ENCODE results near the gene TNFRSF21.
"Not testable (repeated sequence)": the region's sequence is repeated elsewhere in the genome, so short reads cannot be mapped to it uniquely, and the experiment has no call there.

Gene TNFRSF21

GRCh38 chr6:47230579-47230978 is 79.1 kb downstream of the TNFRSF21 start:
- no peak for DNase-seq (ENCODE audit: low read depth in 1 of 2, low spot score in 1 of 2)

GRCh38 chr6:47229255-47229654 is 80.5 kb downstream of the TNFRSF21 start:
- DNase-seq (ENCODE audit: low read depth in 1 of 2, low spot score in 1 of 2), result no peak

GRCh38 chr6:47228093-47228492 is 81.6 kb downstream of the TNFRSF21 start:
- not testable (repeated sequence) for DNase-seq (ENCODE audit: low read depth in 1 of 2, low spot score in 1 of 2)

- not testable (repeated sequence) for DNase-seq (ENCODE audit: low read depth in 1 of 2, low spot score in 1 of 2)
These were observed 86.5 kb downstream of the TNFRSF21 start for GRCh38 chr6:47223251-47223650.

GRCh38 chr6:47221565-47221964 is 88.1 kb downstream of the TNFRSF21 start:
- DNase-seq (ENCODE audit: low read depth in 1 of 2, low spot score in 1 of 2), result no peak

- no peak for DNase-seq (ENCODE audit: low read depth in 1 of 2, low spot score in 1 of 2)
These were observed 100.1 kb downstream of the TNFRSF21 start for GRCh38 chr6:47209632-47210031.

- DNase-seq (ENCODE audit: low read depth in 1 of 2, low spot score in 1 of 2), result no peak
These were observed 102.4 kb downstream of the TNFRSF21 start for GRCh38 chr6:47207261-47207660.

- no peak for DNase-seq (ENCODE audit: low read depth in 1 of 2, low spot score in 1 of 2)
These were observed 103.1 kb downstream of the TNFRSF21 start for GRCh38 chr6:47206626-47207025.

- no peak for DNase-seq (ENCODE audit: low read depth in 1 of 2, low spot score in 1 of 2)
These were observed 105.6 kb downstream of the TNFRSF21 start for GRCh38 chr6:47203938-47204611.

GRCh38 chr6:47203266-47203937 is 106.3 kb downstream of the TNFRSF21 start:
- no peak for DNase-seq (ENCODE audit: low read depth in 1 of 2, low spot score in 1 of 2)

- DNase-seq (ENCODE audit: low read depth in 1 of 2, low spot score in 1 of 2), result no peak
These were observed 107.0 kb downstream of the TNFRSF21 start for GRCh38 chr6:47202644-47203205.

- DNase-seq (ENCODE audit: low read depth in 1 of 2, low spot score in 1 of 2), result no peak
These were observed 109.0 kb downstream of the TNFRSF21 start for GRCh38 chr6:47200536-47201334.

GRCh38 chr6:47197682-47198640 is 111.7 kb downstream of the TNFRSF21 start:
- DNase-seq (ENCODE audit: low read depth in 1 of 2, low spot score in 1 of 2), result no peak

- no peak for DNase-seq (ENCODE audit: low read depth in 1 of 2, low spot score in 1 of 2)
These were observed 113.6 kb downstream of the TNFRSF21 start for GRCh38 chr6:47196113-47196512.

GRCh38 chr6:47195011-47195650 is 114.6 kb downstream of the TNFRSF21 start:
- DNase-seq (ENCODE audit: low read depth in 1 of 2, low spot score in 1 of 2), result no peak

GRCh38 chr6:47188588-47189021 is 121.1 kb downstream of the TNFRSF21 start:
- no peak for DNase-seq (ENCODE audit: low read depth in 1 of 2, low spot score in 1 of 2)

GRCh38 chr6:47187893-47188587 is 121.7 kb downstream of the TNFRSF21 start:
- no peak for DNase-seq (ENCODE audit: low read depth in 1 of 2, low spot score in 1 of 2)

- DNase-seq (ENCODE audit: low read depth in 1 of 2, low spot score in 1 of 2), result no peak
These were observed 122.6 kb downstream of the TNFRSF21 start for GRCh38 chr6:47187113-47187512.

GRCh38 chr6:47182291-47182957 is 127.3 kb downstream of the TNFRSF21 start:
- DNase-seq (ENCODE audit: low read depth in 1 of 2, low spot score in 1 of 2), result no peak
